Activated T-cell treated with anti-CD3 and anti-CD28 coated beads, Interleukin-2, amount 50 U/mL, for 72 hours (primary cell): Measurements from ENCODE around the gene DCK. TPM values are rescaled to one million over a fixed set of nuclear protein-coding genes. Genes with fewer than 3 reads are reported as not detected.
"Not testable (repeated sequence)": the region's sequence is repeated elsewhere in the genome, so short reads cannot be mapped to it uniquely, and the experiment has no call there.

Experiments used
- ATAC-seq, 2 donors: fragments of 150-1000 bp; cut with Tn5 transposase; replicated peaks in 1 of 2; 2 replicates each; pipeline ENCODE4 v1.10.0; 2021; ENCODE audit warnings: moderate library complexity in 2 of 2, mild to moderate bottlenecking in 1 of 2
- DNase-seq, 2 donors: peaks; one replicate each; pipeline ENCODE4 v3.0.0; 2021 to 2022; ENCODE audit warnings: mixed read lengths in 1 of 2
- H3K27ac Mint-ChIP-seq: one replicate; pipeline ENCODE4 v1.8.0; 2022; ENCODE audit warnings: mild to moderate bottlenecking, moderate library complexity, mixed read lengths
- H3K27me3 Mint-ChIP-seq: one replicate; pipeline ENCODE4 v1.8.0; 2022; ENCODE audit warnings: low read depth, mixed read lengths
- H3K36me3 Mint-ChIP-seq, 2 donors: one replicate each; pipeline ENCODE4 v1.8.0; 2022; ENCODE audit warnings: mixed read lengths in 2 of 2, mild to moderate bottlenecking in 1 of 2; ENCODE audit not compliant: insufficient read depth in 2 of 2
- H3K4me1 Mint-ChIP-seq: one replicate; pipeline ENCODE4 v1.8.0; 2022; ENCODE audit warnings: low read depth, mixed read lengths
- H3K4me3 Mint-ChIP-seq, 2 donors: one replicate each; pipeline ENCODE4 v1.8.0; 2022; ENCODE audit warnings: mild to moderate bottlenecking in 2 of 2, mixed read lengths in 2 of 2, moderate library complexity in 2 of 2
- H3K9me3 Mint-ChIP-seq, 2 donors: one replicate each; pipeline ENCODE4 v1.8.0; 2022; ENCODE audit warnings: mixed read lengths in 2 of 2
- total RNA-seq, 2 donors: library from RNA; stranded (reverse); gene quantifications; one replicate each; pipeline ENCODE4 v1.2.3, GENCODE V29; 2022

DCK gene
- total RNA-seq, 2 donors from 2014 or later = 36.6 to 45.4 TPM

DNA sequence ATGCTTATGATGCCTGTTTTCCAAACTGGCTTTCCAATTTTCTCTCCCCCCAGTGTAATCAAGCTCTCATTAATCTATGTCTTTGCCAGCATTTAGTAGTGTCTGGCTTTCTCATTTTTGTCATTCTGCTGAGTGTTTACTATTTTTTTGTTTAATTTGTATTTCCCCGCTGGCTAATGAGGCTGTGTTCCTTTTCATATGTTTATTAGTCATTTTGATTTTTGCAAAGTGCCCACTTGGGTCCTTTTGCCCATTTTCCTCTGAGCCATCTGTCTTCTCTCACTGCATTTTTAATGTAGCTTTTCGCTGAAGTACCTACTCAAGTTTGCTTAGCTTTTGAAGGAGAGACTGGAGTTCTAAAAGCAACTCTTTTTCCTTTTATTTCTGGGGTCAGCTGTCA lies 14.7 kb downstream of the DCK start:
- H3K4me1 Mint-ChIP-seq = peaks cover 61% of the 10 kb centered on the region

DNA sequence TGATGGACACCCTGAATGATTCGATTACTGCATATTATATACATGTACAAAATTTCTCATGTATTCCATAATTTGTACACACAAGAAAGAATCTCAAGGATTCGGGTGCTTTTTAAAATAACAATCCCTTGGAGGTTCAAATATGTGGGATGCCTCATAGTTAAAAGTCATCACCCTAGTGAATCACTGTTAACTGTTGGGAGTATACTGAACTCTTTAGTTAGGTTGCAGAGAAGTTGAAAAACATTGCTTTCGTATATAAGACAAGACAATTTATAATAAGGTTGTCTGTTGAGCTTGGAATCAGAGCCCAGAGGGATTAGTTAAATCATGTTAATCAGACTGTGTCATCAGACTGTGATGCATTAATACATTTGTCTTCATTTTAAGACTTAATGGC lies 15.6 kb downstream of the DCK start:
- no peak overlapping the region for H3K4me3 Mint-ChIP-seq
- H3K27ac Mint-ChIP-seq = peak overlapping the region; percentile 68
- H3K9me3 Mint-ChIP-seq = peaks cover 0 to 3% of the 10 kb centered on the region in 2 donors
- H3K4me1 Mint-ChIP-seq = peaks cover 52% of the 10 kb centered on the region
- H3K27me3 Mint-ChIP-seq = no peaks in the 10 kb centered on the region
- no peak for ATAC-seq
- H3K36me3 Mint-ChIP-seq = peaks cover 5 to 17% of the 10 kb centered on the region in 2 donors
- DNase-seq = no peak

More for the DNA sequence above, 14.7 kb downstream of the DCK start:
- H3K9me3 Mint-ChIP-seq = peaks cover 0 to 2% of the 10 kb centered on the region in 2 donors
- peak overlapping the region; percentile 54 for H3K27ac Mint-ChIP-seq
- DNase-seq = no peak
- ATAC-seq = no peak
- no peak overlapping the region for H3K4me3 Mint-ChIP-seq
- peaks cover 5 to 17% of the 10 kb centered on the region in 2 donors for H3K36me3 Mint-ChIP-seq
- no peaks in the 10 kb centered on the region for H3K27me3 Mint-ChIP-seq

DNA sequence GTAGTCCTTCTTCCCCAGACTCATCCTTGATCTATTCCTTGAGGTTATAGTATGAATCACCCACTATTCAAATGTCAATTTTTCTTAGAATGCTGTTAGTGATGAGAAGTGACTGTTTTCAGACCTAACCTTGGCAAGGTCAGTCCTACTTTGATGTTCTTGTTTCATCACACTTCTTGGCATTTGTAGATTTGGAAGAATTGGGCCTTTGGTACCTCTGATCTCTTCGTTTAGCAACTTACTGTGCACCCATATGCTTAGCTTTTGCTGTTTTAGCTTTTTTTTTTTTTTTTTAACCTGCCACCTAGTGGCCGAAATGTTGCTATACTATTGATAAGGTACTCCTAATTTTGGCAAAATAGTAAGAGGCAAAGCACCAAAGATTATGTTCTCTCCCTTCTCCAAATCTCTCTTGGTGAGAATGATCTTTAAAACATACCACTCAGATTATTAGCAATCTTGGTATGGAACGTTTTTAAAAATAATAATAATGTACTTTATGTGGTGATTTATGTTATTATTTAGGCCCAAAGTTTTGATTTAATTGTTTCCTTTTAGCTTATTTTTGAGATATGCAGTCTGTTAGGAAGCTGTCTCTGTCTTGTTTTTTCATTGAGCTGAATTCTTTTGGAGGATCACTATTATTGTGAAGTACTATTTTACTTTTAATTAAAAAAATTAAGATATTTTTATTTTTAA lies 16.6 kb downstream of the DCK start:
- no peaks in the 10 kb centered on the region for H3K27me3 Mint-ChIP-seq
- peak overlapping the region; percentile 31 to 70 for H3K4me3 Mint-ChIP-seq
- DNase-seq (peak in 1 of 2 donors; percentile 15), ATAC-seq (peak; percentile 43 to 70)
- H3K9me3 Mint-ChIP-seq = peaks cover 3 to 5% of the 10 kb centered on the region in 2 donors
- peak overlapping the region; percentile 76 for H3K27ac Mint-ChIP-seq
- H3K36me3 Mint-ChIP-seq = peaks cover 9 to 21% of the 10 kb centered on the region in 2 donors
- H3K4me1 Mint-ChIP-seq = peaks cover 42% of the 10 kb centered on the region

DNA sequence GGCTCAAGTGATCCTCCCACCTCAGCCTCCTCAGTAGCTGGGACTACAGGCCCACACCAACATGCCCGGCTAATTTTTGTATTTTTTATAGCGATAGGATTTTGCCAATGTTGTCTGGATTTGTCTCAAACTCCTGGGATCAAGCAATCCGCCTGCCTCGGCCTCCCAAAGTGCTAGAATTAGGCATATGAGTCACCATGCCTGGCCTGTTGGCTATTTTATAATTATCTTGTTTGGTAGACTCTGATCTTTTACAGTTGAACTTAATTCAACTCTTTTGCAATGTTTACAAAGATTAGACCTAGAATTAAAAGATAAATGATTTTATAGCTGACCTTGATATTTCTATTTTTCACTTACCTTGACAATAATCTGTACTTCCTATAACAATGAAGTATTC lies 18.0 kb downstream of the DCK start:
- H3K36me3 Mint-ChIP-seq = peaks cover 13 to 26% of the 10 kb centered on the region in 2 donors
- no peak for DNase-seq
- no peak overlapping the region for H3K27ac Mint-ChIP-seq
- H3K9me3 Mint-ChIP-seq = peaks cover 8% of the 10 kb centered on the region in 2 donors
- no peak overlapping the region for H3K4me3 Mint-ChIP-seq
- peaks cover 35% of the 10 kb centered on the region for H3K4me1 Mint-ChIP-seq
- ATAC-seq = no peak
- no peaks in the 10 kb centered on the region for H3K27me3 Mint-ChIP-seq

DNA sequence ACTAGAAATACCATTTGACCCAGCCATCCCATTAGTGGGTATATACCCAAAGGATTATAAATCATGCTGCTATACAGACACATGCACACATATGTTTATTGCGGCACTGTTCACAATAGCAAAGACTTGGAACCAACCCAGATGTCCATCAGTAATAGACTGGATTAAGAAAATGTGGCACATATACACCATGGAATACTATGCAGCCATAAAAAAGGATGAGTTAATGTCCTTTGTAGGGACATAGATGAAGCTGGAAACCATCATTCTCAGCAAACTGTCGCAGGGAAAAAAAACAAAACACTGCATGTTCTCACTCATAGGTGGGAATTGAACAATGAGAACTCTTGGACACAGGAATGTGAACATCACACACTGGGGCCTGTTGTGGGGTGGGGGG lies 23.9 kb downstream of the DCK start:
- not testable (repeated sequence) for DNase-seq, H3K4me1 Mint-ChIP-seq, H3K27ac Mint-ChIP-seq, H3K27me3 Mint-ChIP-seq, H3K4me3 Mint-ChIP-seq, ATAC-seq, H3K9me3 Mint-ChIP-seq
- peaks cover 13 to 23% of the 10 kb centered on the region in 2 donors for H3K36me3 Mint-ChIP-seq

DNA sequence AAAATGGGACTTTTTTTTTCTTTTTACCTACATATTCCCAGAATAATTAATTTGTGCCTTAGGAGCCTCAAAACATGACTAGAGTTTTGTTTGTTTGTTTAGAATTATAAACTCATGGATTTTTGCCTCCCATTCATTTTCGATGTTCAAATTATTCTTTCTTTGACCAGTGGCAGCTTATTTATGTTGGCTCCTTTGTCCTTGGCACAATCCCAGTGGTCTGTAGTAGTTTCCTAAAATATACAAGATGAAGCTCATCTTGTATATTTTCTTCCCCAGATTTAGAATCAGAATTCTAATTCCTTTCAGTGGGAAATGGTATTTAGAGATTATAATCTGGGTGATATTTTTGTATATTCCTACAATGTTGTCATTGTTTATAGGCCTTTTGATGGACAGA lies 27.2 kb downstream of the DCK start:
- ATAC-seq = no peak
- no peaks in the 10 kb centered on the region for H3K4me1 Mint-ChIP-seq
- H3K27ac Mint-ChIP-seq = peak overlapping the region; percentile 33
- peaks cover 5 to 11% of the 10 kb centered on the region in 2 donors for H3K36me3 Mint-ChIP-seq
- no peak for DNase-seq
- no peak overlapping the region for H3K4me3 Mint-ChIP-seq
- H3K27me3 Mint-ChIP-seq = no peaks in the 10 kb centered on the region
- H3K9me3 Mint-ChIP-seq = peaks cover 3 to 5% of the 10 kb centered on the region in 2 donors

DNA sequence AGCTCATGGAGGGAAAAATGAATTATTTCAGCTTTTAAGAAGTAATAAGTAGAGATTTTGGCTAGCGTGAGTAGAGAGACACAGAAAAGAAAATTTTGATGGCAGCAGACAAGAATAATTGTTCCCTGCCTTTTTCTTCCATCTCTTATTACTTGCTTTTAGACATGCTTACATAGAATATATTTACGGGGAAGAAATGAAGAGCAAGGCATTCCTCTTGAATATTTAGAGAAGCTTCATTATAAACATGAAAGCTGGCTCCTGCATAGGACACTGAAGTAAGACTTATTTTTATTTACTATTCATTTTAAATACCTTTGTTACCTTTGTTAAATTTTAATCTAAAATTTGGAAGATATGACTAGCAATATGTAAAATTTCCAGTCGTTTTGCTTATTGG lies 32.2 kb downstream of the DCK start:
- Mint-ChIP-seq H3K4me3 (no peak overlapping the region), H3K9me3 (no peaks in the 10 kb centered on the region)

DNA sequence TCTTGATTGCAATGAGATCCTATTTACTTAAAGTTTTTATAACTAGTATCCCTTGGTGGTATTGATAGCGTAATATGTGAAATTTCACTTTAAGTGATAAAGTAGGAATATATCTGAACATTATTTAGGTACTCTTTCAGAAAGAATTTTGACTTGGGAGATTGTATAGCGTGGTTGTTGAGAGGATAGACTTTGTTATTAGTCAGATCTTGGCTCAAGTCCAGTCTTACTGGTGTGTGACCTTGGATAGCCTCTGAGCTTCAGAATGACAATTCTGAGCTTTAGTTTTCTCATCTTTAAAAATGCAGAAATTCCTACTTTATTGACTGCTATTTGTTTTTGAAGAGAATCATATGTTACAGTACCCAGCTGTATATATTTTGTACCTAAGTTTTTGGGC lies 32.6 kb downstream of the DCK start:
- DNase-seq (no peak), ATAC-seq (no peak)
- no peaks in the 10 kb centered on the region for H3K4me1 Mint-ChIP-seq
- no peak overlapping the region for H3K4me3 Mint-ChIP-seq
- no peak overlapping the region for H3K27ac Mint-ChIP-seq
- peaks cover 6 to 27% of the 10 kb centered on the region in 2 donors for H3K36me3 Mint-ChIP-seq
- H3K9me3 Mint-ChIP-seq = no peaks in the 10 kb centered on the region
- no peaks in the 10 kb centered on the region for H3K27me3 Mint-ChIP-seq

More for the DNA sequence above, 32.2 kb downstream of the DCK start:
- Mint-ChIP-seq H3K4me1 (no peaks in the 10 kb centered on the region), H3K36me3 (peaks cover 6 to 24% of the 10 kb centered on the region in 2 donors), H3K27ac (peak overlapping the region; percentile 60), H3K27me3 (no peaks in the 10 kb centered on the region)
- ATAC-seq (no peak), DNase-seq (no peak)

DNA sequence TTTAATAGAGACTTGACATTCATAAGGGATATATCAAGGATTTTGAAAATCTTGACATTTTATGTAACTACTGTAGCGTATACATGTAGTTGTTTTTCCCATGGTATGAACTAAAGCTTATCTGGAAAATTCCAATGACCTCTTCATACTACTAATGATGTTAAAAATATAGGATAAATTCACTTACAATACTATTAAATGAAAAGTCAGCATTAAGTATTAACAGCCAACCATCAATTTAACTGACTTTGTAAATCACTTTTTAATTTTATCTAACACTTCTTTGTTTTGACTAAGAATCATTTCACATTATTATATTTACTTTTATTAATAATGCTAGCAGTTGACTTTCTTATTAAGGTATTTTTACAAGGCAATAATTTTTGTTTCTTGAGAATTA lies 34.2 kb downstream of the DCK start:
- Mint-ChIP-seq H3K27me3 (no peaks in the 10 kb centered on the region), H3K9me3 (no peaks in the 10 kb centered on the region), H3K36me3 (peaks cover 11 to 24% of the 10 kb centered on the region in 2 donors), H3K4me3 (no peak overlapping the region), H3K27ac (no peak overlapping the region), H3K4me1 (no peaks in the 10 kb centered on the region)
- ATAC-seq = no peak
- DNase-seq = no peak

DNA sequence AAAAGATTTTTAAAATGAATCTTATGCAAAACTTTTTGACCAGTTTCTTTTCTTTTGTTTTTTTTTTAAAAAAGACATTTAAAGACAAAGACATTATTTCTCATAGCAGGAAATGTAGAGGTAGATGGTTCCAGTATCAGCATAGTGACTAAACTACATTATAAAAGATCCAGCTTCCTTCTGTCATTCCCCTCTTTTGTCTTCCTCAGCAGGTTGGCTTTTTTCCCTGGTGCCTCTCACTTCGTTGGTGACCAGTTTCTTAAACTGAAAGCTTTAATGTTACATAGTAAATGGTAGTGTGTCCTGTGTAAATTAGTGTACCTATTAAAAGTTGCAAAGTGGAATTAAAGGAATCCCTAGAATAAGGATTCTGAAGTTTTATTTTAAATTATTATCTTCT lies 36.1 kb downstream of the DCK start:
- Mint-ChIP-seq H3K4me3 (no peak overlapping the region), H3K27ac (no peak overlapping the region), H3K4me1 (no peaks in the 10 kb centered on the region), H3K27me3 (no peaks in the 10 kb centered on the region), H3K9me3 (no peaks in the 10 kb centered on the region), H3K36me3 (peaks cover 10 to 21% of the 10 kb centered on the region in 2 donors)
- ATAC-seq = no peak
- no peak for DNase-seq

DNA sequence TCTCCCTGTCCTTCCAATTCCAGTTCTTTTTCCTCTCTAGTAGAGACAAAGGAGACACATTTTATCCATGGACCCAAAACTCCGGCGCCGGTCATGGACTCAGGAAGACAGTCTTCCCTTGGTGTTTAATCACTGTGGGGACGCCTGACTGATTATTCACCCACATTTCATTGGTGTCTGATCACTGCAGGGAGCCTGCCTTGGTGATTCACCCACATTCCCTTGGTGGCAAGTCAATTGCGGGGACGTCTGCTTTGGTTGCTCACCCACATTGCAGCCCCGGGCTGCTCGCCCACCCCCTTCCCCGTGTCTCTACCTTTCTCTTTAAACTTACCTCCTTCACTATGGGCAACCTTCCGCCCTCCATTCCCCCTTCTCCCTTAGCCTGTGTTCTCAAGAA lies 38.7 kb downstream of the DCK start:
- H3K27me3 Mint-ChIP-seq, H3K4me1 Mint-ChIP-seq, H3K4me3 Mint-ChIP-seq, DNase-seq, H3K27ac Mint-ChIP-seq, ATAC-seq, H3K9me3 Mint-ChIP-seq: not testable (repeated sequence)
- H3K36me3 Mint-ChIP-seq = peaks cover 8 to 15% of the 10 kb centered on the region in 2 donors

DNA sequence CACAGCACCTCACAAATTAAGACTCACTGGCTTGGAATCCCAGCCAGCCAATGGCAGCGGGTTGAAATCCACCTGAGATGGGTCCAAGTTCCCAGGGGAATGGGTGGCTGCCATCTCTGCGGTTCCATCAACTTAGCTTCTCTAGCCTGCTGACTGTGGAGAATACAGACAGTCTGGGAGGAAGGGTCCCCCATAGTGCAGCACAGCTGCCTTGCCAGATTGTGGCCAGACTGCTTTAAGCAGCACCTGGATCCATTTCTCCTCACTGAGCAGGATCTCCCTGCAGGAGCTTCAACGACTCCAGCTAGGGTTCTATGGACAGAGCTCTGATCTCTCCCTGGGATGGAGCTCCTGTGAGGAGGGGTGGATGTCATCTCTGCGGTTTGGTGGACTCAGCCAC lies 51.8 kb downstream of the DCK start:
- no peak for ATAC-seq
- H3K9me3 Mint-ChIP-seq = peaks cover 3 to 4% of the 10 kb centered on the region in 2 donors
- no peak overlapping the region for H3K4me3 Mint-ChIP-seq
- peaks cover 4 to 18% of the 10 kb centered on the region in 2 donors for H3K36me3 Mint-ChIP-seq
- no peaks in the 10 kb centered on the region for H3K27me3 Mint-ChIP-seq
- no peaks in the 10 kb centered on the region for H3K4me1 Mint-ChIP-seq
- H3K27ac Mint-ChIP-seq = no peak overlapping the region
- no peak for DNase-seq

DNA sequence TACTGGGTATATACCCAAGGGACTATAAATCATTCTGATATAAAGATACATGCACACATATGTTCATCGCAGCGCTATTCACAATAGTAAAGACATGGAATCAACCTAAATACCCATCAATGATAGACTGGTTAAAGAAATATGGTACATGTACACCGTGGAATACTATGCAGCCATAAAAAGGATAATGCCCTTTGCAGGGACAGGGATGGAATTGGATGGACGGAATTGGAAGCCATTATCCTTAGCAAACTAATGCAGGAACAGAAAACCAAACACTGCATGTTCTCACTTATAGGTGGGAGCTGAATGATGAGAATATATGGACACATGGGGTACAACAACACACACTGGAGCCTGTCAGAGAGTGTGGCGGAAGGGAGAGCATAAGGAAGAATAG lies 55.9 kb downstream of the DCK start:
- ATAC-seq (no peak), DNase-seq (no peak)
- Mint-ChIP-seq H3K9me3 (peaks cover 0 to 3% of the 10 kb centered on the region in 2 donors), H3K36me3 (peaks cover 0 to 2% of the 10 kb centered on the region in 2 donors), H3K27me3 (no peaks in the 10 kb centered on the region), H3K27ac (no peak overlapping the region), H3K4me3 (no peak overlapping the region), H3K4me1 (no peaks in the 10 kb centered on the region)

DNA sequence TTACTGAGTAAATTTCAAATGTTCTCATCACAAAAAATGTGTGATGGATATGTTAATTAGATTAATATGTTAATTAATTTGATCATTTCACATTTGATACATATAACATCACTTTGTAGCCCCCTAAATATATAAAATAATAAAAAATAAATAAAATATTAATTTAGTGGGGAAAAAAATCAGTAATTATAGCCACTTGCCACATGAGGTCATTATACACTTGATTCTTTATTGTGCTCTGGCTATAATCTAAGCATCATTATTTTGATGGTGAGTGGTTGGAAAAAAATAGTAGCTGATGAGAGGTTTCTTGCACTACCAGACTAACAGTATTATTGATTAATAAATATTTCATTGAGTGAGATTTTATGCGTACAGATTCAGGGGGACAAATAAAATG lies 57.4 kb downstream of the DCK start:
- H3K36me3 Mint-ChIP-seq = peaks cover 0 to 2% of the 10 kb centered on the region in 2 donors
- ATAC-seq (no peak), DNase-seq (no peak)
- H3K27ac Mint-ChIP-seq = no peak overlapping the region
- H3K4me1 Mint-ChIP-seq = no peaks in the 10 kb centered on the region
- no peaks in the 10 kb centered on the region for H3K27me3 Mint-ChIP-seq
- H3K4me3 Mint-ChIP-seq = no peak overlapping the region
- H3K9me3 Mint-ChIP-seq = peaks cover 0 to 3% of the 10 kb centered on the region in 2 donors
